K562 (cell line): ENCODE results near the gene LY6G6D. TPM values are rescaled to one million over a fixed set of nuclear protein-coding genes. Genes with fewer than 3 reads are reported as not detected.

Experiments
- CBFA2T2 ChIP-seq: fragments of 450-650 bp; conservative IDR thresholded peaks from 2 replicates; pipeline ENCODE4 v1.6.1; 2017; ENCODE audit warnings: mild to moderate bottlenecking
- CBX3 ChIP-seq, 2 experiments: IDR thresholded peaks; 1 replicate in 1 of 2; 2 replicates in 1 of 2; pipeline ENCODE4 v1.6.1; 2012; ENCODE audit warnings: inconsistent platforms in 2 of 2, low read length in 2 of 2, borderline replicate concordance in 1 of 2, control low read depth in 1 of 2
- CC2D1A ChIP-seq: fragments of 450-650 bp; IDR thresholded peaks from 2 replicates; pipeline ENCODE4 v1.6.1; 2017; ENCODE audit warnings: mild to moderate bottlenecking
- ETV1 ChIP-seq: fragments of 450-650 bp; conservative IDR thresholded peaks from 2 replicates; pipeline ENCODE4 v1.6.1; 2016; ENCODE audit warnings: missing genetic modification characterization, control low read depth, low read depth, missing compliant biosample characterization
- ETV6 ChIP-seq, 3 experiments: fragments of 150-350 bp in 1 of 3; sonication (generic) in 1 of 3; formaldehyde crosslinking in 1 of 3; IDR thresholded peaks; 2 replicates each; pipeline versions ENCODE4 v1.6.1 to v1.8.0; 2014 to 2022; ENCODE audit warnings: borderline replicate concordance in 2 of 3, low read depth in 2 of 3, antibody characterized with exemption in 1 of 3, low read length in 1 of 3, mild to moderate bottlenecking in 1 of 3, missing genetic modification reagents in 1 of 3
- KLF1 ChIP-seq: fragments of 450-650 bp; IDR thresholded peaks from 2 replicates; pipeline ENCODE4 v1.6.1; 2016; ENCODE audit warnings: missing genetic modification characterization, missing compliant biosample characterization
- MGA ChIP-seq: fragments of 450-650 bp; IDR thresholded peaks from 2 replicates; pipeline ENCODE4 v1.6.1; 2016; ENCODE audit warnings: mild to moderate bottlenecking, moderate library complexity
- NRF1 ChIP-seq, 2 experiments: fragments of 450-650 bp; IDR thresholded peaks in 1 of 2; conservative IDR thresholded peaks in 1 of 2; 2 replicates each; pipeline ENCODE4 v1.6.1; 2014; ENCODE audit warnings: mild to moderate bottlenecking in 2 of 2
- PBX2 ChIP-seq, 2 experiments: IDR thresholded peaks in 1 of 2; conservative IDR thresholded peaks in 1 of 2; 2 replicates each; pipeline ENCODE4 v1.6.1; 2016; ENCODE audit warnings: low read depth in 2 of 2, mild to moderate bottlenecking in 1 of 2, missing compliant biosample characterization in 1 of 2, missing genetic modification characterization in 1 of 2, moderate library complexity in 1 of 2
- RCOR1 ChIP-seq, 2 experiments: IDR thresholded peaks; 2 replicates each; pipeline ENCODE4 v1.6.1; 2012; ENCODE audit warnings: low read depth in 2 of 2, low read length in 2 of 2, borderline replicate concordance in 1 of 2, improper control_type of control experiment in 1 of 2
- SUPT5H ChIP-seq: fragments of 450-650 bp; IDR thresholded peaks from 2 replicates; pipeline ENCODE4 v1.6.1; 2016
- ZNF76 ChIP-seq: fragments of 250-450 bp; sonication (Bioruptor Pico); IDR thresholded peaks from 2 replicates; pipeline ENCODE4 v1.4.0; 2020; ENCODE audit warnings: mild to moderate bottlenecking, moderate library complexity, borderline replicate concordance
- polyA plus RNA-seq, 8 experiments: library from polyadenylated mRNA; depleted of rRNA in 4 of 8; stranded (reverse) in 5 of 8; unstranded in 3 of 8; fragments of >200 nt; fragmentation: Nextera tagmentation in 2 of 8; fragmentation: Illumina TruSeq in 1 of 8; extraction: Ambion mirVana in 2 of 8; extraction: Trizol in 1 of 8; gene quantifications; 2 replicates each; pipeline versions ENCODE4 v1.2.1 to v1.2.3, GENCODE V29; 2011 to 2014; ENCODE audit warnings: inconsistent platforms in 1 of 8, missing spikeins in 1 of 8
- total RNA-seq, 7 experiments: library from RNA; depleted of rRNA in 6 of 7; stranded (reverse); fragments of >200 nt in 6 of 7; fragmentation: Illumina TruSeq in 2 of 7; extraction: Trizol in 2 of 7; gene quantifications; 2 replicates each; pipeline versions ENCODE4 v1.2.1 to v1.2.3, GENCODE V29; 2011 to 2021; ENCODE audit warnings: low replicate concordance in 1 of 7

Gene LY6G6D
- total and polyA plus RNA-seq, 9 of the 15 experiments (the other 6 are each of a cell fraction or from before 2014, with no cell fraction given), result 0.30 to 0.38 TPM; not detected in 7

GRCh38 chr6:31734821-31735406 is 19.8 kb downstream of the LY6G6D start (continued):
- TF ChIP-seq CC2D1A, result peak; percentile 72; the same call in 1 of the 2 replicates
- TF ChIP-seq NRF1 (conservative IDR thresholded peaks at IDR 0.05 in 1 of 2, IDR thresholded peaks at IDR 0.05 in 1 of 2), result peak; percentile 28 to 31; a peak in 1 of 4 replicates
- 0 out of 4 replicates have a peak, but pooled peaks of 1 of the 2 experiments have one; percentile 34 for TF ChIP-seq ETV6 (IDR thresholded peaks at IDR 0.05; ENCODE audit: borderline replicate concordance in 1 of 2, low read depth in 2 of 2, low read length in 1 of 2)
- TF ChIP-seq ETV6 (CRISPR knock-in tag; IDR thresholded peaks at IDR 0.05; ENCODE audit: borderline replicate concordance), result no peak
- peak in 1 of 2 experiments; percentile 41; a peak in 1 of 3 replicates for TF ChIP-seq CBX3 (IDR thresholded peaks at IDR 0.05; ENCODE audit: borderline replicate concordance in 1 of 2, low read length in 2 of 2)
- TF ChIP-seq MGA, result no peak
- TF ChIP-seq PBX2 (CRISPR knock-in tag; IDR thresholded peaks at IDR 0.05; ENCODE audit: low read depth), result no peak
- TF ChIP-seq PBX2 (tag; conservative IDR thresholded peaks at IDR 0.05; ENCODE audit: low read depth), result peak; percentile 94
- peak; percentile 58; the same call in 1 of the 2 replicates for TF ChIP-seq KLF1 (tag)
- no peak for TF ChIP-seq CBFA2T2
- TF ChIP-seq ETV1 (tag), result peak; percentile 100
- peak; percentile 86 for TF ChIP-seq SUPT5H
- 0 out of 2 replicates have a peak, but pooled peaks have one; percentile 33 for TF ChIP-seq ZNF76
- TF ChIP-seq RCOR1 (IDR thresholded peaks at IDR 0.05; ENCODE audit: borderline replicate concordance in 1 of 2, low read depth in 2 of 2, low read length in 2 of 2), result peak in 1 of 2 experiments; percentile 95; a peak in 2 of 4 replicates
